HepG2 (cell line): ENCODE measurements around the gene GNL3. TPM values are rescaled to one million over a fixed set of nuclear protein-coding genes. Genes with fewer than 3 reads are reported as not detected.

Experiments used
- CREM ChIP-seq, 2 experiments: sonication (generic) in 1 of 2; formaldehyde crosslinking in 1 of 2; IDR thresholded peaks; 2 replicates each; pipeline versions ENCODE4 v1.4.0 to v1.6.1; 2016 to 2020; ENCODE audit warnings: antibody characterized with exemption in 1 of 2, mild to moderate bottlenecking in 1 of 2, missing genetic modification reagents in 1 of 2
- HOXA9 ChIP-seq: sonication (generic); formaldehyde crosslinking; IDR thresholded peaks from 2 replicates; pipeline ENCODE4 v1.8.1; 2022; ENCODE audit warnings: missing genetic modification reagents, mild to moderate bottlenecking, moderate library complexity, borderline replicate concordance
- LCORL ChIP-seq, 2 experiments: fragments of 450-650 bp in 1 of 2; sonication (generic) in 1 of 2; formaldehyde crosslinking in 1 of 2; IDR thresholded peaks; 2 replicates each; pipeline versions ENCODE4 v1.5.0 to v1.6.1; 2017 to 2020; ENCODE audit warnings: antibody characterized with exemption in 1 of 2, missing genetic modification reagents in 1 of 2
- NFYB ChIP-seq: sonication (generic); formaldehyde crosslinking; IDR thresholded peaks from 2 replicates; pipeline ENCODE4 v1.4.0; 2020; ENCODE audit warnings: missing genetic modification reagents
- PPARG ChIP-seq: conservative IDR thresholded peaks from 2 replicates; pipeline ENCODE4 v1.6.1; 2016; ENCODE audit warnings: missing biosample characterization, missing genetic modification reagents
- SP1 ChIP-seq, 2 experiments: fragments of 450-650 bp in 1 of 2; sonication (generic) in 1 of 2; formaldehyde crosslinking in 1 of 2; IDR thresholded peaks; 2 replicates each; pipeline versions ENCODE4 v1.4.0 to v1.6.1; 2016 to 2020; ENCODE audit warnings: missing genetic modification reagents in 1 of 2
- TARDBP ChIP-seq: sonication (generic); formaldehyde crosslinking; IDR thresholded peaks from 2 replicates; pipeline ENCODE4 v1.8.0; 2022; ENCODE audit warnings: mild to moderate bottlenecking, missing genetic modification reagents
- TEAD3 ChIP-seq: optimal IDR thresholded peaks from 2 replicates; pipeline ENCODE3; 2016; ENCODE audit warnings: borderline replicate concordance
- polyA plus RNA-seq, 8 experiments: library from polyadenylated mRNA; depleted of rRNA in 3 of 8; stranded (reverse) in 7 of 8; unstranded in 1 of 8; fragments of >200 nt; fragmentation: Illumina TruSeq in 4 of 8; extraction: Trizol in 4 of 8; gene quantifications; 2 replicates each; pipeline versions ENCODE4 v1.2.1 to v1.2.3, GENCODE V29; 2011 to 2016; ENCODE audit warnings: low read depth in 4 of 8, missing spikeins in 1 of 8, mixed read lengths in 1 of 8; ENCODE audit not compliant: insufficient read depth in 1 of 8
- total RNA-seq, 5 experiments: library from RNA; depleted of rRNA; stranded (reverse); fragments of >200 nt; fragmentation: Illumina TruSeq; extraction: Trizol; gene quantifications; 2 replicates each; pipeline ENCODE4 v1.2.3, GENCODE V29; 2016; ENCODE audit warnings: low read depth in 1 of 5
- TF ChIP-seq, protein P1 (sequence below), 2 experiments: sonication (generic) in 1 of 2; formaldehyde crosslinking in 1 of 2; IDR thresholded peaks; 2 replicates each; pipeline versions ENCODE4 v1.4.0 to v1.6.1; 2016 to 2020; ENCODE audit warnings: borderline replicate concordance in 1 of 2, low read depth in 1 of 2, mild to moderate bottlenecking in 1 of 2, missing genetic modification reagents in 1 of 2
- TF ChIP-seq, protein P2 (sequence below): sonication (generic); formaldehyde crosslinking; IDR thresholded peaks from 2 replicates; pipeline ENCODE4 v1.5.1; 2020; ENCODE audit warnings: missing genetic modification reagents, mild to moderate bottlenecking, borderline replicate concordance
- TF ChIP-seq, protein P3 (sequence below): sonication (generic); formaldehyde crosslinking; IDR thresholded peaks from 2 replicates; pipeline ENCODE4 v1.4.0; 2020; ENCODE audit warnings: missing genetic modification reagents
- TF ChIP-seq, protein P4 (sequence below): sonication (generic); formaldehyde crosslinking; IDR thresholded peaks from 2 replicates; pipeline ENCODE4 v1.5.1; 2020; ENCODE audit warnings: missing genetic modification reagents, mild to moderate bottlenecking, borderline replicate concordance

The GNL3 gene
- total and polyA plus RNA-seq, 2 of the 13 experiments (the other 11 are each of a cell fraction or from before 2014, with no cell fraction given): 129 to 257 TPM

DNA sequence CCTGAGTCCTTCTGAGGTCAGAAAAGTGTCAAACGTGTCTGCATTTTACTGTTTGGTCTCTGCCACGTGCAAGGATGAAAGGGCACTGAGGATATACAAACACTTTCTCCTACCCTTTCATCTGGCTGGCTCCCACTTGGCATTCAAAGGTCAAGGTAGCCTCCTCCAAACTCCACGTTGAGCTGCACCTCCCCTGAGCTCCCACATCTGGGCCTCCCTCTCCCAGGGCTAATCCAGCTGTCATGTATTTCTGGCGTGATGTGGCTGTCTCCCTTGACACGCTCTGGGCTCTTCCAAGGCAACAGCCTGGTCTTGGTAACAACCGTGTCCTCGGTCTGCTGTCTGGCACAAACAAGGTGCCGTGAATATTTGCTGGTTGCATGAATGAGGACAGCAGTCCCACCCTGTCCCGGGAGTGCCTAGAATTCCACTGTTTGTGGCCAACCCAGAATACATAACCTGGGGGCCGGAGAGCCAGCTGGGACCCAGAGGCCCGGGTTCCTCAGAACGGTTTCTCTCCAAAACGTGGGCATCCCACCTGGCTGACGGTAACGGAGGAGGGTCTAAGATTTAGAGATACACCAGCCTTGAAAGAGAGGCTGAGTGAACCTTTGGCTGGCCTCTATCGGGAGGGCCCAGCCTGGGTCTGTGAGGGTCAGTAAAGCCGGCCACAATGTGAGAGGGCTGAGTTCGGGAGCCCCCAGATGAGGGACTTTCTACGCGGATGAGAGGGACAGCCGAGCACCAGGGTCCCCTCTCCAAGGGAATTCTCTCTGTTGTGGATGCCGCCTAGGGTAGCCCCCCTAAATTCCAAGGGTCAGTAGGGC is 19.0 kb downstream of the GNL3 start (continued):
- TF ChIP-seq, protein P1, sequence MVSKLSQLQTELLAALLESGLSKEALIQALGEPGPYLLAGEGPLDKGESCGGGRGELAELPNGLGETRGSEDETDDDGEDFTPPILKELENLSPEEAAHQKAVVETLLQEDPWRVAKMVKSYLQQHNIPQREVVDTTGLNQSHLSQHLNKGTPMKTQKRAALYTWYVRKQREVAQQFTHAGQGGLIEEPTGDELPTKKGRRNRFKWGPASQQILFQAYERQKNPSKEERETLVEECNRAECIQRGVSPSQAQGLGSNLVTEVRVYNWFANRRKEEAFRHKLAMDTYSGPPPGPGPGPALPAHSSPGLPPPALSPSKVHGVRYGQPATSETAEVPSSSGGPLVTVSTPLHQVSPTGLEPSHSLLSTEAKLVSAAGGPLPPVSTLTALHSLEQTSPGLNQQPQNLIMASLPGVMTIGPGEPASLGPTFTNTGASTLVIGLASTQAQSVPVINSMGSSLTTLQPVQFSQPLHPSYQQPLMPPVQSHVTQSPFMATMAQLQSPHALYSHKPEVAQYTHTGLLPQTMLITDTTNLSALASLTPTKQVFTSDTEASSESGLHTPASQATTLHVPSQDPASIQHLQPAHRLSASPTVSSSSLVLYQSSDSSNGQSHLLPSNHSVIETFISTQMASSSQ (IDR thresholded peaks at IDR 0.05; ENCODE audit: low read depth): 0 out of 2 replicates have a peak, but pooled peaks have one; percentile 31
- TF ChIP-seq, protein P1 (CRISPR knock-in tag; IDR thresholded peaks at IDR 0.05; ENCODE audit: borderline replicate concordance): peak; percentile 74; the same call in 1 of the 2 replicates
- TF ChIP-seq, protein P2, sequence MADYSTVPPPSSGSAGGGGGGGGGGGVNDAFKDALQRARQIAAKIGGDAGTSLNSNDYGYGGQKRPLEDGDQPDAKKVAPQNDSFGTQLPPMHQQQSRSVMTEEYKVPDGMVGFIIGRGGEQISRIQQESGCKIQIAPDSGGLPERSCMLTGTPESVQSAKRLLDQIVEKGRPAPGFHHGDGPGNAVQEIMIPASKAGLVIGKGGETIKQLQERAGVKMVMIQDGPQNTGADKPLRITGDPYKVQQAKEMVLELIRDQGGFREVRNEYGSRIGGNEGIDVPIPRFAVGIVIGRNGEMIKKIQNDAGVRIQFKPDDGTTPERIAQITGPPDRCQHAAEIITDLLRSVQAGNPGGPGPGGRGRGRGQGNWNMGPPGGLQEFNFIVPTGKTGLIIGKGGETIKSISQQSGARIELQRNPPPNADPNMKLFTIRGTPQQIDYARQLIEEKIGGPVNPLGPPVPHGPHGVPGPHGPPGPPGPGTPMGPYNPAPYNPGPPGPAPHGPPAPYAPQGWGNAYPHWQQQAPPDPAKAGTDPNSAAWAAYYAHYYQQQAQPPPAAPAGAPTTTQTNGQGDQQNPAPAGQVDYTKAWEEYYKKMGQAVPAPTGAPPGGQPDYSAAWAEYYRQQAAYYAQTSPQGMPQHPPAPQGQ (CRISPR knock-in tag): no peak
- TF ChIP-seq TARDBP (CRISPR knock-in tag) (peak; percentile 85), PPARG (CRISPR knock-in tag) (peak; percentile 77), NFYB (CRISPR knock-in tag) (no peak), HOXA9 (CRISPR knock-in tag) (no peak), SP1 (IDR thresholded peaks at IDR 0.05) (no peak), SP1 (CRISPR knock-in tag; IDR thresholded peaks at IDR 0.05) (no peak), TEAD3 (CRISPR knock-in tag) (peak; percentile 72), CREM (IDR thresholded peaks at IDR 0.05) (peak; percentile 75; the same call in 1 of the 2 replicates), CREM (CRISPR knock-in tag; IDR thresholded peaks at IDR 0.05) (no peak), LCORL (IDR thresholded peaks at IDR 0.05) (no peak), LCORL (CRISPR knock-in tag; IDR thresholded peaks at IDR 0.05) (peak; percentile 82)
- TF ChIP-seq, protein P3, sequence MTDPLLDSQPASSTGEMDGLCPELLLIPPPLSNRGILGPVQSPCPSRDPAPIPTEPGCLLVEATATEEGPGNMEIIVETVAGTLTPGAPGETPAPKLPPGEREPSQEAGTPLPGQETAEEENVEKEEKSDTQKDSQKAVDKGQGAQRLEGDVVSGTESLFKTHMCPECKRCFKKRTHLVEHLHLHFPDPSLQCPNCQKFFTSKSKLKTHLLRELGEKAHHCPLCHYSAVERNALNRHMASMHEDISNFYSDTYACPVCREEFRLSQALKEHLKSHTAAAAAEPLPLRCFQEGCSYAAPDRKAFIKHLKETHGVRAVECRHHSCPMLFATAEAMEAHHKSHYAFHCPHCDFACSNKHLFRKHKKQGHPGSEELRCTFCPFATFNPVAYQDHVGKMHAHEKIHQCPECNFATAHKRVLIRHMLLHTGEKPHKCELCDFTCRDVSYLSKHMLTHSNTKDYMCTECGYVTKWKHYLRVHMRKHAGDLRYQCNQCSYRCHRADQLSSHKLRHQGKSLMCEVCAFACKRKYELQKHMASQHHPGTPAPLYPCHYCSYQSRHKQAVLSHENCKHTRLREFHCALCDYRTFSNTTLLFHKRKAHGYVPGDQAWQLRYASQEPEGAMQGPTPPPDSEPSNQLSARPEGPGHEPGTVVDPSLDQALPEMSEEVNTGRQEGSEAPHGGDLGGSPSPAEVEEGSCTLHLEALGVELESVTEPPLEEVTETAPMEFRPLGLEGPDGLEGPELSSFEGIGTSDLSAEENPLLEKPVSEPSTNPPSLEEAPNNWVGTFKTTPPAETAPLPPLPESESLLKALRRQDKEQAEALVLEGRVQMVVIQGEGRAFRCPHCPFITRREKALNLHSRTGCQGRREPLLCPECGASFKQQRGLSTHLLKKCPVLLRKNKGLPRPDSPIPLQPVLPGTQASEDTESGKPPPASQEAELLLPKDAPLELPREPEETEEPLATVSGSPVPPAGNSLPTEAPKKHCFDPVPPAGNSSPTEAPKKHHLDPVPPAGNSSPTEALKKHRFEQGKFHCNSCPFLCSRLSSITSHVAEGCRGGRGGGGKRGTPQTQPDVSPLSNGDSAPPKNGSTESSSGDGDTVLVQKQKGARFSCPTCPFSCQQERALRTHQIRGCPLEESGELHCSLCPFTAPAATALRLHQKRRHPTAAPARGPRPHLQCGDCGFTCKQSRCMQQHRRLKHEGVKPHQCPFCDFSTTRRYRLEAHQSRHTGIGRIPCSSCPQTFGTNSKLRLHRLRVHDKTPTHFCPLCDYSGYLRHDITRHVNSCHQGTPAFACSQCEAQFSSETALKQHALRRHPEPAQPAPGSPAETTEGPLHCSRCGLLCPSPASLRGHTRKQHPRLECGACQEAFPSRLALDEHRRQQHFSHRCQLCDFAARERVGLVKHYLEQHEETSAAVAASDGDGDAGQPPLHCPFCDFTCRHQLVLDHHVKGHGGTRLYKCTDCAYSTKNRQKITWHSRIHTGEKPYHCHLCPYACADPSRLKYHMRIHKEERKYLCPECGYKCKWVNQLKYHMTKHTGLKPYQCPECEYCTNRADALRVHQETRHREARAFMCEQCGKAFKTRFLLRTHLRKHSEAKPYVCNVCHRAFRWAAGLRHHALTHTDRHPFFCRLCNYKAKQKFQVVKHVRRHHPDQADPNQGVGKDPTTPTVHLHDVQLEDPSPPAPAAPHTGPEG (CRISPR knock-in tag): no peak; the same call in 1 of the 2 replicates
- TF ChIP-seq, protein P4, sequence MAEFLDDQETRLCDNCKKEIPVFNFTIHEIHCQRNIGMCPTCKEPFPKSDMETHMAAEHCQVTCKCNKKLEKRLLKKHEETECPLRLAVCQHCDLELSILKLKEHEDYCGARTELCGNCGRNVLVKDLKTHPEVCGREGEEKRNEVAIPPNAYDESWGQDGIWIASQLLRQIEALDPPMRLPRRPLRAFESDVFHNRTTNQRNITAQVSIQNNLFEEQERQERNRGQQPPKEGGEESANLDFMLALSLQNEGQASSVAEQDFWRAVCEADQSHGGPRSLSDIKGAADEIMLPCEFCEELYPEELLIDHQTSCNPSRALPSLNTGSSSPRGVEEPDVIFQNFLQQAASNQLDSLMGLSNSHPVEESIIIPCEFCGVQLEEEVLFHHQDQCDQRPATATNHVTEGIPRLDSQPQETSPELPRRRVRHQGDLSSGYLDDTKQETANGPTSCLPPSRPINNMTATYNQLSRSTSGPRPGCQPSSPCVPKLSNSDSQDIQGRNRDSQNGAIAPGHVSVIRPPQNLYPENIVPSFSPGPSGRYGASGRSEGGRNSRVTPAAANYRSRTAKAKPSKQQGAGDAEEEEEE (CRISPR knock-in tag): no peak
